H1 (cell line): ENCODE data around the gene MIPEP.

Source experiments
- CBX5 ChIP-seq: fragments of 300-800, 300-1000 bp; sonication (generic); IDR thresholded peaks from 2 replicates; pipeline ENCODE4 v1.7.1; 2016; ENCODE audit warnings: antibody characterized with exemption, low read length, low read depth
- EP300 ChIP-seq, 2 experiments: IDR thresholded peaks; 1 replicate in 1 of 2; 2 replicates in 1 of 2; pipeline ENCODE4 v1.6.1; 2011 to 2012; ENCODE audit warnings: low read depth in 2 of 2, low read length in 2 of 2, mild to moderate bottlenecking in 2 of 2, borderline replicate concordance in 1 of 2, inconsistent platforms in 1 of 2, moderate library complexity in 1 of 2
- EZH2 ChIP-seq: fragments of 200-600 bp; sonication (generic); IDR thresholded peaks from 2 replicates; pipeline ENCODE4 v1.7.1; 2012; ENCODE audit warnings: low read depth, mild to moderate bottlenecking, moderate library complexity, low read length, inconsistent platforms; ENCODE audit not compliant: severe bottlenecking
- JUN ChIP-seq: IDR thresholded peaks from 2 replicates; pipeline ENCODE4 v1.6.1; 2011; ENCODE audit warnings: low read depth, mild to moderate bottlenecking, improper control_type of control experiment, low read length
- RAD21 ChIP-seq, 2 experiments: IDR thresholded peaks in 1 of 2; conservative IDR thresholded peaks in 1 of 2; 2 replicates each; pipeline ENCODE4 v1.6.1; 2011; ENCODE audit warnings: low read depth in 2 of 2, low read length in 2 of 2, improper control_type of control experiment in 1 of 2, inconsistent platforms in 1 of 2, mild to moderate bottlenecking in 1 of 2, moderate library complexity in 1 of 2
- SIRT6 ChIP-seq: IDR thresholded peaks from one replicate; pipeline ENCODE4 v1.7.1; 2012; ENCODE audit warnings: low read length, inconsistent platforms
- TBP ChIP-seq: IDR thresholded peaks from 2 replicates; pipeline ENCODE4 v1.6.1; 2011; ENCODE audit warnings: low read depth, low read length, improper control_type of control experiment
- TEAD4 ChIP-seq: IDR thresholded peaks from 2 replicates; pipeline ENCODE4 v1.6.1; 2012; ENCODE audit warnings: low read depth, low read length, inconsistent platforms, mixed read lengths

- TF ChIP-seq SIRT6 (no peak), CBX5 (no peak), JUN (no peak), TEAD4 (no peak), RAD21 (IDR thresholded peaks at IDR 0.05 in 1 of 2, conservative IDR thresholded peaks at IDR 0.05 in 1 of 2; ENCODE audit: low read depth in 2 of 2, low read length in 2 of 2) (no peak), TBP (no peak), EZH2 (no peak), EP300 (IDR thresholded peaks at IDR 0.05; ENCODE audit: borderline replicate concordance in 1 of 2, low read depth in 2 of 2, low read length in 2 of 2) (no peak)
Measured at GRCh38 chr13:23714672-23715071, 174.5 kb downstream of the MIPEP start.
